GM18867 (cell line): ENCODE results near the gene GFM2.
"Not testable (repeated sequence)": the region's sequence is repeated elsewhere in the genome, so short reads cannot be mapped to it uniquely, and the experiment has no call there.

Experiments
- ATAC-seq: cut with Tn5 transposase; IDR thresholded peaks from one replicate; pipeline ENCODE4 v1.9.1; 2021; ENCODE audit warnings: mild to moderate bottlenecking, moderate library complexity; ENCODE audit not compliant: unreplicated experiment

The GFM2 gene, protein sequence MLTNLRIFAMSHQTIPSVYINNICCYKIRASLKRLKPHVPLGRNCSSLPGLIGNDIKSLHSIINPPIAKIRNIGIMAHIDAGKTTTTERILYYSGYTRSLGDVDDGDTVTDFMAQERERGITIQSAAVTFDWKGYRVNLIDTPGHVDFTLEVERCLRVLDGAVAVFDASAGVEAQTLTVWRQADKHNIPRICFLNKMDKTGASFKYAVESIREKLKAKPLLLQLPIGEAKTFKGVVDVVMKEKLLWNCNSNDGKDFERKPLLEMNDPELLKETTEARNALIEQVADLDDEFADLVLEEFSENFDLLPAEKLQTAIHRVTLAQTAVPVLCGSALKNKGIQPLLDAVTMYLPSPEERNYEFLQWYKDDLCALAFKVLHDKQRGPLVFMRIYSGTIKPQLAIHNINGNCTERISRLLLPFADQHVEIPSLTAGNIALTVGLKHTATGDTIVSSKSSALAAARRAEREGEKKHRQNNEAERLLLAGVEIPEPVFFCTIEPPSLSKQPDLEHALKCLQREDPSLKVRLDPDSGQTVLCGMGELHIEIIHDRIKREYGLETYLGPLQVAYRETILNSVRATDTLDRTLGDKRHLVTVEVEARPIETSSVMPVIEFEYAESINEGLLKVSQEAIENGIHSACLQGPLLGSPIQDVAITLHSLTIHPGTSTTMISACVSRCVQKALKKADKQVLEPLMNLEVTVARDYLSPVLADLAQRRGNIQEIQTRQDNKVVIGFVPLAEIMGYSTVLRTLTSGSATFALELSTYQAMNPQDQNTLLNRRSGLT

DNA sequence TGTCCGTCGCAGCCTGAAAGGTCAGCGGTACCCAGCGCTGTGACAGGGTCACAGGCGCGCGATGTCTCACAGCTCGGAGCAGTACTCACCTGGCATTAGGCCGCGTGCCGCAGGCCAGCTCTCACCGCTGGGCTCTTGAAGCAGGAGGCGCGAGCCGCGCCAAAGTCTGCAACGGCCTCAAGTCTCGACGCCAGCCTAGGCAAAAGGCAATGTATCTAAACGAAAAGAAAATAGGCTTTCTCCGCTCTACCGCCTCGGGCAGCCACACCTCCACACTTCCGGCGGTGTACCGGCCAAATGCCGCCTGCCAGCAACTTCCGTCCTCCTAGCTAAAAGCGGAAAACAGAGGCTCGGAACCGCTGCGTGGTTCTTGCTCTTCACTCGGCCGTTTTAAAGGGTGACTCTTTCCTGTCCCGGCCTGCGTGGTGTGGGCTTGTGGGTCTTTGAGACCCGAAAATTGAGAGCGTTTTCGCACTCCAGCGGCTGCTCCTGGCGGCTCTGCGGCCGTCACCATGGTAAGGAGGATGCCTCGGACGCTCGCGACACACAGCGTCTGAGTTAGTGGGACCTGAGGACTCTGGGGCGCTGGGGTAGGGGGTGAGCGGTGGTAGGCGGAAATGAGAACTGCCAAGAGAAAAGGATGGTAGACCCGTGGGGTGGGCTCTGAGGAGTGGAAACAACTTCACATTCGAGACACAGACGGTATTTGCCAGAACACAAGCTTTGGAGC is at the start of gene GFM2, which contains the start of gene NSA2:
GFM2 (minus strand) TSS at position 269 of the 730 bp plus-strand sequence. CDS start 3,375 bp downstream, outside the sequence.
NSA2 (plus strand) TSS at position 401 of the 730 bp plus-strand sequence; CDS start at position 513, 112 bp downstream.
- ATAC-seq: peak; percentile 91

DNA sequence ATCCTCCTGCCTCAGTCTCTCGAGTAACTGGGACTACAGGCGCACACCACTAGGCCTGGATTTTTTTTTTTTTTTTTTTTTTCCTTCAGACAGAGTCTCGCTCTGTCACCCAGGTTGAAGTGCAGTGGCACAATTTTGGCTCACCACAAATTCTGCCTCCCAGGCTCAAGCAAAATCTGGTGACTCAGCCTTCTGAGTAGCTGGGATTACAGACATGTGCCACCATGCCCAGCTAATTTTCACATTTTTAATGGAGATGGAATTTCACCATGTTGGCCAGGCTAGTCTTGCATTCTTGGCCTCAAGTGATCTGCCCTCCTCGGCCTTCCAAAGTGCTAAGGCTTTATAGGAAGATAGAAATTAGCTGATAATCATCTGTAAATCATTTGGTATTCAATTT is 44.0 kb upstream of the GFM2 start:
- no peak for ATAC-seq

DNA sequence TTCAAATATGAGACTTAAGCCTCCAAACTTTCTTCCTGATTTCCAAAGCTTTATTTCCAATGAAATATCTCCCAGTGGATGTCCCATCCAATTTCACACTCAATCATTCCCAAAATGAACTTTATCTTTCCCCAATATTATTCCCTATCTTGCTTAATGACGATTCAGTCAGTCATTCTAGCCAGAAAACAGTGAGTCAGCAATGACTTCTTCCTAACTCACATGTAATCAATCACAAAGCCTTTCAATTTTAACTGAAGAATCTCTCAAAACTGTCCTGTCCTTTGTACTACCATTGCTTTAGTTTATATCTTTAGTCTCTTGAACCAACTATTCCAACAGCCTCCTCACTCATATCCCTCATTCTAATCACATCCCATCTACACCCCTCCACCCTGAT is 35.0 kb upstream of the GFM2 start:
- no peak for ATAC-seq

DNA sequence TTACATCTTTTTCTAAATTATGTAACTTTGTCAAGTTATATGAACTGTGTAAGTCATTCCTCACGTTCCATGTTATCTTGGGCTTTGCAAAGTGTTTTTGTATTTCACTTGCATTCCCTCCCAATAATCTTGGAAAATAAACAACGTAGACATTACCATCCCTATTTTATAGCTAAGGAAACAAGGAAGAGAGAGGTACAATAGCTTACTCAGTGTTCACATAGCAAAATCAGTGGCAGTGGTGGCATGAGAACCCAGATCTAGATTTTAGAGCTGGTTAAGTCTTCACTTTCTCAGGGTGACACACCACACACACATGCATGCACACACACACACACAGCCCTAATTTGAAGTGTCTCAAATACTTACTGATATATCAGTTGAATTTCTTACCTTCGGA is 34.3 kb upstream of the GFM2 start:
- no peak for ATAC-seq

DNA sequence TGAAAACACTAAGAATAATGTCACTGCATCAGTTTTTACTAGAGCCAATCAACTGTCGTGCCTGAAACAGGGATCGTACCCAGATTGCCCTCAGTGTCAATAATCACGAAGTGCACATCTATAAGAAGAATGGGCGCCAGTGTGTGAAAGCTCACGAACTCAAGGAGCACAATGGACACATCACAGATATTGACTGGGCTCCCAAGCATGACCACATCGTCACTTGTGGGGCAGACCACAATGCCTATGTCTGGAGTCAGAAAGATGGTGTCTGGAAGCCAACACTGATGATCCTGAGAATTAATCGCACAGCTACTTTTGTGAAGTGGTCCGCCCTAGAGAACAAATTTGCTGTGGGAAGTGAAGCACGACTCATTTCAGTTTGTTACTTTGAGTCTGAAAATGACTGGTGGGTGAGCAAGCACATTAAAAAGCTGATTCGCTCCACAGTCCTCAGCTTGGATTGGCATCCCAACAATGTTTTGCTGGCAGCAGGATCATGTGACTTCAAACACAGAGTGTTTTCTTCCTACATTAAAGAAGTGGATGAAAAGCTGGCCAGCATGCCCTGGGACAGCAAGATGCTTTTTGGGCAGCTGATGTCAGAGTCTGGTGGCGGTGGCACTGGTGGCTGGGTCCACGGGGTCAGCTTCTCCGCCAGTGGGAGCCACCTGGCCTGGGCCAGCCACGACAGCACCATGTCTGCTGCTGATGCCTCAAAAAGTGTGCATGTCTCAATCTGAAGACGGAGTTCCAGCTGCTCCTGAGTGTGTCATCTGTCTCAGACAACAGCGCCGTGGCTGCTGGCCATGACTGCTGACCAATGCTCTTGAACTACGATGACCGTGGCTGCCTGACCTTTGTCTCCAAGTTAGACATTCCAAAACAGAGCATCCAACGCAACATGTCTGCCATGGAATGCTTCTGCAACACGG is 32.3 kb upstream of the GFM2 start:
- ATAC-seq: no peak

DNA sequence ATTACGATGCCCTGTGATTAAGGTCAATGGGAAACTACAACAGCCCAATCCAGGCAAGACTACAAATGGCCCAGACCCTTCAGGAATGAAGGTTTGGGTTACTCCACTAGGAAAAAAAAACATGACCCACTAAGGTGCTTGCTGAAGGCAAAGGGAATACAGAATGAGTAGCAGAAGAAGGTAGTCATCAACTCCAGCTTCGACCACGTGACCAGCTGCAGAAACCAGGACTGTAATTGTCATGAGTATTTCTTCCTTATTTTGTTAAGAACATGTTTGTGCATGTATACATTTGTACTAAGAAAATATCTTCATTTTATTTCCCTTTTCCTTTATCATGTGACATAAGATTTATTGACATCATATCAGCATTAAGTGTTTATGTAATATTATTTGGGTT is 24.8 kb upstream of the GFM2 start:
- not testable (repeated sequence) for ATAC-seq

DNA sequence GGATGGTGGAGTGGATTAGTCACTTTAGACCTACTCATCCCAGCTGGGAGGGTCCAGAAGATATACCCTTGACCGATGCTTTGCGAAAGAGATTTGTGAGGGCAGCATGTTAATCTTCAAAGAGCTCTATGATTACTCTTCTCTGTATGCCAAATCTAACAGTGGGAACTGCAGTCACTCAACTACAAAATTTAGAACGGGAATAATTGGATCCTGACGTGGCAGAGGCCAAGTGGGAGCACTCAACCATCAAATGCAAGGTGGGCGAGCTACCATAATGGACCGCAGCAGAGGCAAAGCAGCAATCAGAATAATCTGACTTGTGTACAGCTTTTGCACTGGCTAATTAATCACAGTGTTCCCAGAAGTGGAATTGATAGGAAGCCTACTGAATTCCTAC is 20.5 kb upstream of the GFM2 start:
- no peak for ATAC-seq

DNA sequence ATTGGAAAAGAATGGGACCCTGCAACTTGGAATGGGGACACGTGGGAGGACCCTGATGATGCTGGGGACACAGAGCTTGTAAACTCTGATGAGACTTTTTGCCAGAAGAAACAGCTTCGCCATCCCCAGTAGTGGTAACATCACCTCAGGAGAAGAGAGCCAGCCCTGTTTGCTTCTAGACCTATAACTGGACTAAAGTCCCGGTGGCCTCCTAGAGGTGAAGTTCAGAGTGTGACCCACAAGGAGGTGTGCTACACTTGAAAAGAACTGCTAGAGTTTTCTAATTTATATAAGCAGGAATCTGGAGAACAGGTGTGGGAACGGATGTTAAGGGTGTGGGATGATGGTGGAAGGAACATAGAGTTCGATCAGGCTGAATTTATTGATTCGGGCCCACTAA is 19.9 kb upstream of the GFM2 start:
- ATAC-seq: no peak

DNA sequence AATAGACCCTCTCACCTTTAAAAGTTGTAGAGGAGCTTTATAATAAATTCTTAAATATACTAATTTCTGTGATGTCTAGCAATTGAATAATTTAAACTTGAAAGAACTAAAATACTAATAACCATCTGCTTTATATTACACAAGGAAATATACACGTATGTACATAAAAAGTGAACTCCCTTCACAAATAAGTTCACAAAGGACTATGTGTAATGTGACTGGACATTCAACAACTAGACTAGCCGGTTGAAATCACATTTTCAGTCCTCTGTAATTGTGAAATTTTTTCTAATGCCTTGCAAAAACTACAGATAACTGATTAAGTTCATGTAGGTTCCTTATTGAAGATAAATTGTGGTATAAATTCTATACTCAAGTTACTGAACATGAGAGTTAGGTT is 11.7 kb upstream of the GFM2 start:
- no peak for ATAC-seq

DNA sequence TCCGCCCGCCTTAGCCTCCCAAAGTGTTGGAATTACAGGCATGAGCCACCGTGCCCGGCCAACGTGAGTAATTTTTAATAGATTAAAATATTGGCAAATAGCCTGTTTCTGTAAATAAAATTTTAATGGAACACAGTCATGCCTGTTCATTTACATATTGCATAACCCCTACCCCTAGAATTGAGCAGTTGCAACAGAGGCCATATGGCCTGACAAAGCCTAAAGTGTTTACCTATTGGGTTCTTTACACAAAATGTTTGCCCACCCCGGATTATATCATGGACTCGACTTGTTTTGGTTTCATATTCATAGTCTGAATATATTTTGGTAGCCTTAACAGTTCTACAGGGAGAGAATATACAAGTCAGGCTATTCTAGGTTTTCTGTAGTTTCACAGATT is 5.4 kb upstream of the GFM2 start:
- ATAC-seq: no peak

DNA sequence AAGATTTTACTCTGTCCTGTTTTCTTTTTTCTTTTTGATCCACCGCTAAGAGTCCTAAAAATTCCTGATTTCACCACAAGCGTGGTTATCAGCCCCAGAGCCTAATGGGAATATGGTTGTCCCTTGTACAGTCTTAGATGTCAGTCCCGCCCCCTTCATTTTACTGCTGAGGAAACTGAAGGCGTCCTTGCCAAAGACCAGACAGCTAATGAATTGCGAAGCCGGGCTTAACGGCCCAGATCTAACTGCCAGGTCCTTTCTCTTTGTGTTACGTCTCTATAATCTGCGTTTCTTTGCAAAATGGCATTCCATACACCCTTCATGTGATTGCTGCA is 629 bp upstream of the GFM2 start:
- ATAC-seq: peak; percentile 25

DNA sequence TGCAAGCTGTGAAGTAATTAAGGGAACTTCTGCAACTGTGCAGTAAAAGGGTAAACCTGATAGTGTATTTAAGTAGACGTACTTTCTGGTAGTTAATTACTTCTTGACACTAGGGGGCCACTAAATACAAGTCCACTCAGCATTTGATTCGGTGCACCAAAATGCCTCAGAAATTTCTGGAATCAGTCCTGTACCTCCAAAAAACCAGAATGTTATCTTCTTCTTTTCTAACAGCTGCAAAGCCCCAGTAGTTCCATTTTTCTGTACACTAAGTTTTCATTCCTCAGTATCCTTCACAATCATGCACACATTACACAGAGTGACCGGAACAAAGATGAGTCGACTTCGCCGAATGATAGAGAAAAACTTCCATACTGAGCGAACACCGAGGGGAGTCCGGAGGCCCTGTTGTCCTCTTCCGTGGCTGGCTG is 484 bp downstream of the GFM2 start:
- ATAC-seq: peak; percentile 43

DNA sequence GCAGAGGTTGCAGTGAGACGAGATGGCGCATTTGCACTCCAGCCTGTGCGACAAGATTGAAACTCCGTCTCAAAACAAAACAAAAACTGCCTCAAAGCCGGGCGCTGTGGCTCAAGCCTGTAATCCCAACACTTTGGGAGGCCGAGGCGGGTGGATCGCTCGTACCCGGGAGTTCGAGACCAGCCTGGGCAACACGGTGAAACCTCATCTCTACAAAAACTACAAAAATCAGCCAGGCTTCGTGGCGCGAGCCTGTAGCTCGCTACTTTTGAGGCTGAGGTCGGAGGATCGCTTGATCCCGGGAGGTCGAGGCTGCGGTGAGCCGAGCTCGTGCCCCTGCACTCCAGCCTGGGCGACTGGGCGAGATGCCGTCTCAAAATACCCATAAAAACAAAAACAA is 988 bp downstream of the GFM2 start:
- no peak for ATAC-seq

DNA sequence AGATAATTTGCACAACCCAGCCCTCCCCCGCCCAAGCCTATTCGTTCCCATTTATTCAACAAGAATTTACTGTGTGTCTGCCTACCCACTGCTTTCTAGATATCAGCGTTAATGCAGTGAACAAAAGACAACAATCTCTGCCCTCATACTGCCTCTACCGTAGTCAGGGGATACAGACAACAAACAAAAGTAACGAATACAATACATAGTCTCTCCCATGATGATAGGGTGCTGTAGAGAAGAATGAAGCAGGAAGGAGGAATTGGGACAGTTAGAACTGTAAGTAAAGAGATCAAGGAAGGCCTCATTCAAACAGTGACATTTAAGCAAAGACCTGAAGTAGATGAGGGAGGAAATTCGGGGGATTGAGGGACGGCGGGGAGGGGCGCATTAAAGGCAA is 1.7 kb downstream of the GFM2 start:
- ATAC-seq: no peak

DNA sequence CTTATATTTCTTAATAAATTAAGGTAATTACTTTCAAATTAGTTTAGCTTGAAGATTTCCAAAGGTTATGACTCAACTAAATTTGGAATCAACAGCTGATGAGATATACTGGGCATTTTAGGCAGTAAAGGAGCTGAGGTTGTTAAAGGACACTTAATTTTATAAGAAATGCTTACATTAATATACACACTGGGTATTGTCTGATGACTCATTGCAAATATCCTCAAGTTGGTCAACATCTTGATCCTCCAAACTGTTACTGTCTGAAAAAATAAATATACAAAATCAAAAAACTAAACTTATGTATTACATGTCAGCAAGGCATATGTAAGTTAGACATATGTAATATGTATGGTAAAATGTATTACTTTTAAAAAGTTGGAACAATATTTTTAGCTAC is 3.4 kb downstream of the GFM2 start:
- ATAC-seq: no peak

DNA sequence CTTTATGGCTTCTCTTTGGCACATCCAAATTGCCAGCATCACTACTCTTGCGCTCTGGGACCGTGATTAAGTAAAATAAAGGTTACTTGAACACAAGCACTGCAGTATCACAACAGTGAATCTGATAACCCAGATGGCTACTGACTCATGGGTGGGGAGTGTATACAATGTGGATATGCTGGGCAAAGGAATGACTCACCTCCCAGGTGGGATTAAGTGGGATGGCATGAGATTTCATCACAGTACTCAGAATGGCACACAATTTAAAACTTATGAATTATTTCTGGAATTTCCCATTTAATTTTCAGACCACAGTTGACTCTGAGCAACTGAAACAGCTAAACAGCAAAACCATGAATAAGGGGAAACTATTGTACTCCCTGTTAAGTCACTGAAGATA is 4.3 kb downstream of the GFM2 start:
- ATAC-seq: no peak

DNA sequence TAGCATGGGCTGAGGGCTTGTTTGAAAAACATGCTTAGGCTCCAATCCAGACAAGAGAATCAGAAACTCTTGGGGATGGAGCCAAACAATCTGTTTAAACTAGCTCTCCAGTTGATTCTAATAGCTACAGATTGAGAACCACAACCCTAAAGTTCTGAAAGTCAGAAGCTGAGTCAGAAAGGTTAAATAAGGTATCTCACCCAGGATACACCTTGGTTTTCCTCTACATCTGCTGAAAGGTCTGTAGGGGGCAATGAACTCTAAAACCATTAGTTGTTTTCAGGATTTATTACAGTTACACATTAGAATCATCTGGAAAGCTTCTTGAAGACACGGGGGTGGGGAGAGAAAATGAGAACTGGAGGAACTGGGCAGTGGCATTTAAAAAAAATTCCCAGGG is 5.7 kb downstream of the GFM2 start:
- no peak for ATAC-seq

DNA sequence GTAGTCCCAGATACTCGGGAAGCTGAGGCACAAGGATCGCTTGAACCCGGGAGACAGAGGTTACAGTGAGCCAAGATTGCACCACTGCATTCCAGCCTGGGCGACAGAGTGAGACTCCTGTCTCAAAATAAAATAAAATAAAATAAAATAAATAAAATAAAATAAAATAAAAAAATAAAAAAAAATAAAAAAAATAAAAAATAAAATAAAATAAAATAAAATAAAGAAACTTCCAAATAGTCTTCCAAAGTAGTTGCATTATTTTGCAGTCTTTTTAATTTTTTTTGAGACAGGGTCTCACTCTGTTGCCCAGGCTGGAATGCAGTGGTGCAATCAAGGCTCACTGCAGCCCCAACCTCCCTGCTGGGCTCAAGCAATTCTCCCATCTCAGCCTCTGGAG is 18.2 kb downstream of the GFM2 start:
- not testable (repeated sequence) for ATAC-seq

DNA sequence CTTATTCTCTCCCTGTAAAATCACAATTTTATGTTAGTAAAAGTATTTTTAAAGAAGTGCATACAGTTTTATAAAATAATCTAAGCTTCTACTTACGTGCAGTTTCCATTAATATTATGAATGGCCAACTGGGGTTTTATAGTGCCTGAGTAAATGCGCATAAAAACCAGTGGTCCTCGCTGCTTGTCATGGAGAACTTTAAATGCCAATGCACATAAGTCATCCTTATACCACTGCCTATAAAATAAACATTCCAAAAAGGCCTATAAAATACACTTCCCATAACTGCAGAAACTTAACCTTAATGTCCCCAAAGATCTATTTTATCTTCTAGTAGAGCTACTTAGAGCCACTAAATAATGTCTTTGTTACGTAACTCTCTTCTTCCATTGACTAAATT is 28.5 kb downstream of the GFM2 start:
- ATAC-seq: no peak

DNA sequence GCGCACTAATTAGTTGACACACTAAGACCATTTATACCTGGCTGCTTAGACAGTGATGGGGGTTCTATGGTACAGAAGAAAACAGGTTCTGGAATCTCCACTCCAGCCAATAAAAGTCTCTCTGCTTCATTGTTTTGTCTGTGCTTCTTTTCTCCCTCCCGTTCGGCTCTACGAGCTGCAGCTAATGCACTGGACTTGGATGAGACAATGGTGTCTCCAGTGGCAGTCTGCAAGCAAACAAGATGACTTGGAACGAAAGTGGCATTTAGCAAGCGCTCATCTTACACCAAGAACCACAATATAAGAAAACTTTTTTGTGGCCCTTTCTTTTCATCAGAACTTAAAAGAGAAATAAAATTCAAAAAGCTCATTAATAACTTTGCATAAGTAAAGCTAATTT is 30.2 kb downstream of the GFM2 start:
- no peak for ATAC-seq
